ENCODE measurements around the gene C4BPA.

The C4BPA gene

DNA sequence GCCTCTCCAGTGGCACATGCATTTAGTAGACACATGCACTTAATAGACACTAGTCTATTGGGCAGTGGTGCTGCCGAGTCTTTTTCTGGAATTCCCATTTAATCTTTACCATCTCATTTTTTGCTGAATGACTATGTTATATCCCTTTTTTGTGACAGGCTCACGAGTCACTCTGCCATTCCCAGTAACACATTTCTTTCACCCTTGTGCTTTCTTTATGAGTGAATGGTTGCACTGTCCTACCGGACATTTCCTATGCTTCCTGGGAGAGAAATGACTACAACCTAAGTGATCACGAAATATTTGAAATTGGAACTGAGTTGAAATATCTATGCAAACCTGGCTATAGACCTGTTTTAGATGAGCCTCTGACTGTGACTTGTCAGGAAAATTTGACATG lies 70.9 kb downstream of the C4BPA start:
- Histone ChIP-seq H3K9me3 (ENCODE audit: control insufficient read depth, insufficient read depth, low read depth, low read length) (no peaks in the 10 kb centered on the region), H3K36me3 (ENCODE audit: control insufficient read depth in 2 of 2, insufficient read depth in 1 of 2, low read length in 2 of 2) (no peaks in the 10 kb centered on the region), H3K27ac (ENCODE audit: extremely low read depth, low read depth, low read length) (no peak overlapping the region), H3K4me3 (ENCODE audit: low read depth, low read length) (no peak overlapping the region), H3K4me1 (ENCODE audit: control insufficient read depth, insufficient read depth, low read length) (no peaks in the 10 kb centered on the region)
- CTCF ChIA-PET = no interaction called here
- TF ChIP-seq ZNF391 (tag by site-specific recombination; IDR thresholded peaks at IDR 0.05; ENCODE audit: borderline replicate concordance, low read depth) (no peak), ZNF707 (tag by site-specific recombination; IDR thresholded peaks at IDR 0.05) (no peak), HOXA7 (CRISPR knock-in tag; IDR thresholded peaks at IDR 0.05; ENCODE audit: borderline replicate concordance) (no peak), KLF1 (tag by site-specific recombination; IDR thresholded peaks at IDR 0.05) (no peak), KLF10 (tag by site-specific recombination; IDR thresholded peaks at IDR 0.05) (no peak), PRDM4 (tag by site-specific recombination; IDR thresholded peaks at IDR 0.05) (no peak), ZNF514 (tag by site-specific recombination; IDR thresholded peaks at IDR 0.05) (no peak)
- POLR2A ChIA-PET = no interaction called here

- ChIA-PET CTCF (no interaction called here), POLR2A (no interaction called here)
- H3K4me1 ChIP-seq (ENCODE audit: control insufficient read depth, insufficient read depth, low read length) = no peaks in the 10 kb centered on the region
- H3K4me3 ChIP-seq (ENCODE audit: low read depth, low read length) = no peak overlapping the region
- no peaks in the 10 kb centered on the region for H3K36me3 ChIP-seq (ENCODE audit: control insufficient read depth in 2 of 2, insufficient read depth in 1 of 2, low read length in 2 of 2)
- no peak overlapping the region for H3K27ac ChIP-seq (ENCODE audit: extremely low read depth, low read depth, low read length)
- H3K9me3 ChIP-seq (ENCODE audit: control insufficient read depth, insufficient read depth, low read depth, low read length) = no peaks in the 10 kb centered on the region
- TF ChIP-seq ZBTB11 (tag by site-specific recombination; conservative IDR thresholded peaks at IDR 0.05; ENCODE audit: low read depth) = no peak
- no peak for TF ChIP-seq KLF9 (tag by site-specific recombination; IDR thresholded peaks at IDR 0.05; ENCODE audit: low read depth)
- TF ChIP-seq ZNF140 (tag by site-specific recombination; IDR thresholded peaks at IDR 0.05) = no peak
These were observed 75.0 kb downstream of the C4BPA start for GRCh38 chr1:207179036-207179435.

- H3K27ac ChIP-seq (ENCODE audit: extremely low read depth, low read depth, low read length) = no peak overlapping the region
- TF ChIP-seq ZNF514 (tag by site-specific recombination; IDR thresholded peaks at IDR 0.05) (no peak), ZNF138 (tag by site-specific recombination; IDR thresholded peaks at IDR 0.05; ENCODE audit: borderline replicate concordance) (no peak), ZNF121 (tag by site-specific recombination; IDR thresholded peaks at IDR 0.05) (no peak), HOXC10 (CRISPR knock-in tag; IDR thresholded peaks at IDR 0.05) (no peak), ZNF132 (tag by site-specific recombination; IDR thresholded peaks at IDR 0.05; ENCODE audit: borderline replicate concordance) (no peak), ZNF426 (tag by site-specific recombination; IDR thresholded peaks at IDR 0.05) (no peak), KLF17 (tag by site-specific recombination; IDR thresholded peaks at IDR 0.05) (no peak)
- TF ChIP-seq, protein P1, sequence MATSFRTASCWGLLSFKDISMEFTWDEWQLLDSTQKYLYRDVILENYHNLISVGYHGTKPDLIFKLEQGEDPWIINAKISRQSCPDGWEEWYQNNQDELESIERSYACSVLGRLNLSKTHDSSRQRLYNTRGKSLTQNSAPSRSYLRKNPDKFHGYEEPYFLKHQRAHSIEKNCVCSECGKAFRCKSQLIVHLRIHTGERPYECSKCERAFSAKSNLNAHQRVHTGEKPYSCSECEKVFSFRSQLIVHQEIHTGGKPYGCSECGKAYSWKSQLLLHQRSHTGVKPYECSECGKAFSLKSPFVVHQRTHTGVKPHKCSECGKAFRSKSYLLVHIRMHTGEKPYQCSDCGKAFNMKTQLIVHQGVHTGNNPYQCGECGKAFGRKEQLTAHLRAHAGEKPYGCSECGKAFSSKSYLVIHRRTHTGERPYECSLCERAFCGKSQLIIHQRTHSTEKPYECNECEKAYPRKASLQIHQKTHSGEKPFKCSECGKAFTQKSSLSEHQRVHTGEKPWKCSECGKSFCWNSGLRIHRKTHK (tag by site-specific recombination; IDR thresholded peaks at IDR 0.05) = no peak
- POLR2A ChIA-PET = no interaction called here
- no peaks in the 10 kb centered on the region for H3K4me1 ChIP-seq (ENCODE audit: control insufficient read depth, insufficient read depth, low read length)
- H3K4me3 ChIP-seq (ENCODE audit: low read depth, low read length) = no peak overlapping the region
- H3K36me3 ChIP-seq (ENCODE audit: control insufficient read depth in 2 of 2, insufficient read depth in 1 of 2, low read length in 2 of 2) = no peaks in the 10 kb centered on the region
- H3K9me3 ChIP-seq (ENCODE audit: control insufficient read depth, insufficient read depth, low read depth, low read length) = no peaks in the 10 kb centered on the region
- CTCF ChIA-PET = interaction anchor here (0.6 kb wide), 1 partner anchor 270 kb away, joined by 3 read pairs; no protein-coding TSS in a partner anchor
These were observed 77.8 kb downstream of the C4BPA start for GRCh38 chr1:207181847-207182246.

Measured in HEK293 (cell line).